Erythroblast (primary cell): ENCODE measurements around the gene GPC4.

Experiments
- GATA1 ChIP-seq: IDR thresholded peaks from 2 replicates; pipeline ENCODE4 v1.6.1; 2011; ENCODE audit warnings: low read depth, mild to moderate bottlenecking, control low read depth, low read length, moderate library complexity
- POLR2A ChIP-seq: IDR thresholded peaks from 2 replicates; pipeline ENCODE4 v1.6.1; 2011; ENCODE audit warnings: mild to moderate bottlenecking, low read length

DNA sequence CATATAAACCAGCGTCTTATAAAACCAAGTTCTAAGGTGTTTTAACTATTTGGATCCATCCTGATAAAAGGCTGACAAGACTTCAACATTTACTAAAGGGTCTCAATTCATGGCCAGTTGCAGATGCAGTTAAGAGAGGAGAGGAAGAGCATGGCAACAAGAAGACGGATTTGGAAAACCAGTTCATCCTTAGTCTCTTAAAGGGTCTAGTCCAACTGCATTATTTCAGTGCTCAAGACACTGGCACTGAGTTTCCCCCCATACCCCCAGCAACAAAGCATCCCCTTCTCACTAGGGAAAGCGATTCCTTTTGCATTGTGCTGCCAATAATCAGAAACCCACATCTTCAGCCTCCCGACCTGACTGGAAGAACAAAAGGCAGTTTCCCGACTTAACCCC, 106.8 kb downstream of the GPC4 start:
- TF ChIP-seq POLR2A (no peak), GATA1 (no peak)
